H9 (cell line): ENCODE data around the gene LRRC17. TPM values are rescaled to one million over a fixed set of nuclear protein-coding genes. Genes with fewer than 3 reads are reported as not detected.

ENCODE experiments used
- DNase-seq: peaks from one replicate; pipeline ENCODE4 v3.0.0-alpha.2; 2017
- H2AFZ ChIP-seq: one replicate; pipeline ENCODE4 v1.6.1; 2013; ENCODE audit warnings: mild to moderate bottlenecking, low read length, control low read depth, moderate library complexity
- H2AK5ac ChIP-seq: 2 replicates; pipeline ENCODE4 v1.6.1; 2013; ENCODE audit warnings: low read length, control low read depth, mixed read lengths; ENCODE audit not compliant: insufficient read length
- H2BK120ac ChIP-seq: one replicate; pipeline ENCODE4 v1.6.1; 2013; ENCODE audit warnings: low read depth, mild to moderate bottlenecking, low read length, control low read depth, inconsistent platforms; ENCODE audit not compliant: poor library complexity, severe bottlenecking
- H2BK12ac ChIP-seq: 2 replicates; pipeline ENCODE4 v1.6.1; 2013; ENCODE audit warnings: low read length, control low read depth, mixed read lengths, low read depth; ENCODE audit not compliant: insufficient read length
- H2BK15ac ChIP-seq: 2 replicates; pipeline ENCODE4 v1.6.1; 2013; ENCODE audit warnings: low read depth, low read length, control low read depth
- H2BK20ac ChIP-seq: one replicate; pipeline ENCODE4 v1.6.1; 2013; ENCODE audit warnings: low read depth, mild to moderate bottlenecking, low read length, control low read depth, inconsistent platforms; ENCODE audit not compliant: poor library complexity, severe bottlenecking
- H2BK5ac ChIP-seq: 2 replicates; pipeline ENCODE4 v1.6.1; 2013; ENCODE audit warnings: low read length, control low read depth, mixed read lengths; ENCODE audit not compliant: insufficient read length
- H3K14ac ChIP-seq: 2 replicates; pipeline ENCODE4 v1.6.1; 2013; ENCODE audit warnings: low read length, control low read depth; ENCODE audit not compliant: insufficient read depth
- H3K18ac ChIP-seq: 2 replicates; pipeline ENCODE4 v1.6.1; 2013; ENCODE audit warnings: low read depth, mild to moderate bottlenecking, mixed read lengths, low read length, control low read depth; ENCODE audit not compliant: insufficient read length
- H3K23ac ChIP-seq: 2 replicates; pipeline ENCODE4 v1.6.1; 2013; ENCODE audit warnings: low read length, control low read depth, mixed read lengths, low read depth; ENCODE audit not compliant: insufficient read length
- H3K23me2 ChIP-seq: 2 replicates; pipeline ENCODE4 v1.6.1; 2013; ENCODE audit warnings: low read depth, mild to moderate bottlenecking, mixed read lengths, low read length, control low read depth; ENCODE audit not compliant: insufficient read length, poor library complexity, severe bottlenecking
- H3K27ac ChIP-seq: 2 replicates; pipeline ENCODE4 v1.5.1; 2013; ENCODE audit warnings: low read length, control low read depth, mixed read lengths, low read depth; ENCODE audit not compliant: insufficient read length
- H3K27me3 ChIP-seq: 2 replicates; pipeline ENCODE4 v1.6.1; 2013; ENCODE audit warnings: low read length, control low read depth, inconsistent platforms; ENCODE audit not compliant: insufficient read depth
- H3K4ac ChIP-seq: 2 replicates; pipeline ENCODE4 v1.6.1; 2013; ENCODE audit warnings: low read depth, mild to moderate bottlenecking, control low read depth, inconsistent platforms, low read length, moderate library complexity
- H3K4me1 ChIP-seq: 2 replicates; pipeline ENCODE4 v1.6.1; 2013; ENCODE audit warnings: low read length, control low read depth, inconsistent platforms; ENCODE audit not compliant: insufficient read depth
- H3K4me2 ChIP-seq: 2 replicates; pipeline ENCODE4 v1.6.1; 2013; ENCODE audit warnings: low read length, control low read depth, mixed read lengths; ENCODE audit not compliant: insufficient read length, insufficient read depth
- H3K56ac ChIP-seq: 2 replicates; pipeline ENCODE4 v1.6.1; 2013; ENCODE audit warnings: low read depth, mild to moderate bottlenecking, mixed read lengths, low read length, control low read depth; ENCODE audit not compliant: insufficient read length
- H3K79me1 ChIP-seq: 2 replicates; pipeline ENCODE4 v1.6.1; 2013; ENCODE audit warnings: low read depth, mild to moderate bottlenecking, moderate library complexity, low read length, control low read depth, inconsistent platforms; ENCODE audit not compliant: insufficient read depth, poor library complexity, severe bottlenecking
- H3K79me2 ChIP-seq: 2 replicates; pipeline ENCODE4 v1.6.1; 2013; ENCODE audit warnings: low read length, control low read depth, inconsistent platforms; ENCODE audit not compliant: insufficient read depth
- H3K9ac ChIP-seq: 2 replicates; pipeline ENCODE4 v1.6.1; 2013; ENCODE audit warnings: low read length, control low read depth, mixed read lengths; ENCODE audit not compliant: insufficient read length; ENCODE audit errors: extremely low read depth
- H3K9me3 ChIP-seq: one replicate; pipeline ENCODE4 v1.6.1; 2013; ENCODE audit warnings: low read depth, low read length, inconsistent platforms; ENCODE audit not compliant: control insufficient read depth
- H3T11ph ChIP-seq: one replicate; pipeline ENCODE4 v1.6.1; 2013; ENCODE audit warnings: mild to moderate bottlenecking, low read length, control low read depth, inconsistent platforms
- H4K20me1 ChIP-seq: one replicate; pipeline ENCODE4 v1.6.1; 2013; ENCODE audit not compliant: control insufficient read depth, insufficient read length, insufficient read depth
- H4K5ac ChIP-seq: 2 replicates; pipeline ENCODE4 v1.6.1; 2013; ENCODE audit warnings: low read depth, mild to moderate bottlenecking, mixed read lengths, low read length, control low read depth; ENCODE audit not compliant: insufficient read length
- H4K8ac ChIP-seq: replicated peaks from 2 replicates; pipeline ENCODE4 v1.6.1; 2013; ENCODE audit warnings: low read length, control low read depth, mixed read lengths, low read depth; ENCODE audit not compliant: insufficient read length
- H4K91ac ChIP-seq: 2 replicates; pipeline ENCODE4 v1.6.1; 2013; ENCODE audit warnings: low read depth, mild to moderate bottlenecking, moderate library complexity, mixed read lengths, low read length, control low read depth; ENCODE audit not compliant: insufficient read length
- H3K27ac Mint-ChIP-seq, 3 experiments: 2 replicates in 2 of 3; 3 replicates in 1 of 3; pipeline ENCODE4 v1.8.0; 2020 to 2021; ENCODE audit warnings: mixed read lengths in 3 of 3, mild to moderate bottlenecking in 1 of 3, moderate library complexity in 1 of 3
- H3K27me3 Mint-ChIP-seq: 2 replicates; pipeline ENCODE4 v1.8.0; 2021; ENCODE audit warnings: low read depth, mild to moderate bottlenecking, moderate library complexity, mixed read lengths
- H3K36me3 Mint-ChIP-seq, 3 experiments: 2 replicates in 2 of 3; 3 replicates in 1 of 3; pipeline ENCODE4 v1.8.0; 2020 to 2021; ENCODE audit warnings: low read depth in 3 of 3, mixed read lengths in 3 of 3; ENCODE audit not compliant: insufficient read depth in 1 of 3
- H3K4me1 Mint-ChIP-seq, 2 experiments: 2 replicates each; pipeline ENCODE4 v1.8.0; 2020; ENCODE audit warnings: mixed read lengths in 2 of 2
- H3K4me3 Mint-ChIP-seq, 2 experiments: 2 replicates in 1 of 2; 3 replicates in 1 of 2; pipeline ENCODE4 v1.8.0; 2020 to 2021; ENCODE audit warnings: mild to moderate bottlenecking in 2 of 2, mixed read lengths in 2 of 2, moderate library complexity in 1 of 2
- H3K9me3 Mint-ChIP-seq, 2 experiments: 2 replicates in 1 of 2; 3 replicates in 1 of 2; pipeline ENCODE4 v1.8.0; 2020; ENCODE audit warnings: mild to moderate bottlenecking in 2 of 2, mixed read lengths in 2 of 2, moderate library complexity in 1 of 2
- WGBS: extraction: QIAGEN DNeasy Blood & Tissue Kit; methylation state at CpG from one replicate; pipeline ENCODE4 v1.1.7; 2013; ENCODE audit warnings: missing lambda C conversion rate, low lambda C conversion rate, mixed read lengths; ENCODE audit not compliant: insufficient read length; ENCODE audit errors: extremely low coverage; 5-methylcytosine and 5-hydroxymethylcytosine counted together
- total RNA-seq: library from RNA; stranded (reverse); gene quantifications from 2 replicates; pipeline ENCODE4 v1.2.1, GENCODE V29; 2021
- TF ChIP-seq, protein P1 (sequence below): fragments of 200-600 bp; sonication (generic); conservative IDR thresholded peaks from 3 replicates; pipeline ENCODE4 v1.8.0; 2021; ENCODE audit warnings: antibody characterized with exemption, mild to moderate bottlenecking

The LRRC17 gene
- total RNA-seq, 1 experiment from 2014 or later = 2.0 TPM

DNA sequence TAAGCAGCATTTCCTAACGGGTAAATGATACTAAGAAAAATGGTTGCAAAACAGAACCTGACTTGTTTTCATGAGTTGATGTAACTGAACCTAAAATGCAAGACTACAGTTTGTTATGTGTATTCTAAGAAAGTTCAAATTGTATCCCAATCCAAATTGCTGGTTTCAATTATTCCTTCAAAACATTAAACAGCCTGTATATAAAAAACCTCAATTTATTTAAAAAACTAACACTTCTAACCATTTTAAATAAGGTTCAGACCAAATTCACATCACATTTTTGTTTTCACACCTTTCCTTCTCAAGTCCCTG is 80.9 kb downstream of the LRRC17 start:
- Histone ChIP-seq H3K27ac (no peak overlapping the region), H2BK120ac (no peak overlapping the region), H2BK20ac (no peak overlapping the region), H2AK5ac (no peak overlapping the region), H4K8ac (no peak overlapping the region), H3K56ac (no peak overlapping the region), H3T11ph (no peak overlapping the region), H3K79me2 (no peaks in the 10 kb centered on the region), H3K79me1 (no peaks in the 10 kb centered on the region), H2BK12ac (no peak overlapping the region), H3K9ac (no peak overlapping the region), H3K23me2 (no peaks in the 10 kb centered on the region), H2BK15ac (no peak overlapping the region), H3K4ac (no peak overlapping the region), H3K14ac (no peak overlapping the region), H4K20me1 (no peaks in the 10 kb centered on the region), H3K18ac (no peak overlapping the region), H3K23ac (no peak overlapping the region), H4K5ac (no peak overlapping the region), H3K4me2 (no peak overlapping the region), H4K91ac (no peak overlapping the region), H2AFZ (no peak overlapping the region), H2BK5ac (no peak overlapping the region), H3K4me1 (no peaks in the 10 kb centered on the region), H3K27me3 (no peaks in the 10 kb centered on the region; the same call in 1 of the 2 replicates), H3K9me3 (no peaks in the 10 kb centered on the region)
- no peak for DNase-seq
- no peaks in the 10 kb centered on the region for H3K36me3 Mint-ChIP-seq
- H3K9me3 Mint-ChIP-seq = no peaks in the 10 kb centered on the region
- no peaks in the 10 kb centered on the region for H3K4me1 Mint-ChIP-seq
- H3K4me3 Mint-ChIP-seq = no peak overlapping the region
- H3K27me3 Mint-ChIP-seq = no peaks in the 10 kb centered on the region; the same call in 1 of the 2 replicates
- no CpG with 5 or more reads among the region's 1 CpG for whole genome bisulfite sequencing
- TF ChIP-seq, protein P1, sequence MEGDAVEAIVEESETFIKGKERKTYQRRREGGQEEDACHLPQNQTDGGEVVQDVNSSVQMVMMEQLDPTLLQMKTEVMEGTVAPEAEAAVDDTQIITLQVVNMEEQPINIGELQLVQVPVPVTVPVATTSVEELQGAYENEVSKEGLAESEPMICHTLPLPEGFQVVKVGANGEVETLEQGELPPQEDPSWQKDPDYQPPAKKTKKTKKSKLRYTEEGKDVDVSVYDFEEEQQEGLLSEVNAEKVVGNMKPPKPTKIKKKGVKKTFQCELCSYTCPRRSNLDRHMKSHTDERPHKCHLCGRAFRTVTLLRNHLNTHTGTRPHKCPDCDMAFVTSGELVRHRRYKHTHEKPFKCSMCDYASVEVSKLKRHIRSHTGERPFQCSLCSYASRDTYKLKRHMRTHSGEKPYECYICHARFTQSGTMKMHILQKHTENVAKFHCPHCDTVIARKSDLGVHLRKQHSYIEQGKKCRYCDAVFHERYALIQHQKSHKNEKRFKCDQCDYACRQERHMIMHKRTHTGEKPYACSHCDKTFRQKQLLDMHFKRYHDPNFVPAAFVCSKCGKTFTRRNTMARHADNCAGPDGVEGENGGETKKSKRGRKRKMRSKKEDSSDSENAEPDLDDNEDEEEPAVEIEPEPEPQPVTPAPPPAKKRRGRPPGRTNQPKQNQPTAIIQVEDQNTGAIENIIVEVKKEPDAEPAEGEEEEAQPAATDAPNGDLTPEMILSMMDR = no peak
- no peak overlapping the region for H3K27ac Mint-ChIP-seq
